H1 (cell line): ENCODE data around the gene CDYL2. TPM values are rescaled to one million over a fixed set of nuclear protein-coding genes. Genes with fewer than 3 reads are reported as not detected.
A peak's percentile ranks its signal among the peaks of the same experiment; 100 is the strongest.

ENCODE experiments used
- CTCF ChIA-PET: fragments of 300-600 bp; sonication (Branson Sonifier 250); formaldehyde crosslinking; loops from one replicate; lab custom pipeline; 2021; ENCODE audit not compliant: partially characterized antibody; lab: Charles Lee
- POLR2A ChIA-PET: fragments of 300-600 bp; sonication (Branson Sonifier 250); formaldehyde crosslinking; loops from one replicate; lab custom pipeline; 2021; ENCODE audit warnings: inconsistent platforms; ENCODE audit not compliant: partially characterized antibody; lab: Charles Lee
- DNase-seq, 2 experiments: peaks; one replicate each; pipeline versions ENCODE4 v3.0.0 to v3.0.0-alpha.2; 2010 to 2022; ENCODE audit warnings: low spot score in 2 of 2, low read depth in 1 of 2, mixed read lengths in 1 of 2
- FAIRE-seq: peaks from 2 replicates; lab custom pipeline; 2011; peaks lifted over from hg19 to GRCh38; lab: Jason Lieb, UNC
- H2AFZ ChIP-seq: 2 replicates; pipeline ENCODE4 v1.8.1; 2012; ENCODE audit warnings: low read length, inconsistent platforms
- H2AK5ac ChIP-seq: 2 replicates; pipeline ENCODE4 v1.6.1; 2013; ENCODE audit warnings: low read depth, low read length
- H2BK120ac ChIP-seq: replicated peaks from 2 replicates; pipeline ENCODE3; 2013; ENCODE audit warnings: low read depth, low read length, inconsistent platforms
- H2BK12ac ChIP-seq: 2 replicates; pipeline ENCODE4 v1.6.1; 2013; ENCODE audit warnings: low read depth, low read length
- H2BK15ac ChIP-seq: 2 replicates; pipeline ENCODE4 v1.6.1; 2013; ENCODE audit warnings: low read length
- H2BK20ac ChIP-seq: 2 replicates; pipeline ENCODE4 v1.6.1; 2013; ENCODE audit warnings: low read length
- H2BK5ac ChIP-seq: 2 replicates; pipeline ENCODE4 v1.6.1; 2013; ENCODE audit warnings: low read depth, low read length
- H3K14ac ChIP-seq: 2 replicates; pipeline ENCODE4 v1.6.1; 2013; ENCODE audit warnings: inconsistent platforms; ENCODE audit not compliant: insufficient read length
- H3K18ac ChIP-seq: 2 replicates; pipeline ENCODE4 v1.6.1; 2013; ENCODE audit warnings: low read length; ENCODE audit errors: extremely low read depth
- H3K23ac ChIP-seq: 2 replicates; pipeline ENCODE4 v1.6.1; 2013; ENCODE audit warnings: inconsistent platforms; ENCODE audit not compliant: insufficient read length
- H3K23me2 ChIP-seq: 2 replicates; pipeline ENCODE4 v1.6.1; 2013; ENCODE audit warnings: low read depth, low read length
- H3K27ac ChIP-seq: 2 replicates; pipeline ENCODE4 v1.6.1; 2011; ENCODE audit warnings: low read depth, low read length, inconsistent platforms
- H3K27me3 ChIP-seq, 4 experiments: replicated peaks in 1 of 4; 1 replicate in 1 of 4; 2 replicates in 3 of 4; pipeline versions ENCODE4 v1.6.1 to v1.8.1; 2011 to 2013; ENCODE audit warnings: low read length in 3 of 4, mild to moderate bottlenecking in 3 of 4, inconsistent platforms in 2 of 4, mixed read lengths in 2 of 4, moderate library complexity in 1 of 4; ENCODE audit not compliant: control insufficient read depth in 3 of 4, insufficient read depth in 3 of 4; ENCODE audit errors: extremely low read depth in 1 of 4
- H3K36me3 ChIP-seq, 4 experiments: 2 replicates each; pipeline versions ENCODE4 v1.6.1 to v1.8.1; 2011 to 2013; ENCODE audit warnings: mild to moderate bottlenecking in 4 of 4, low read length in 3 of 4, moderate library complexity in 2 of 4, control low read depth in 1 of 4, inconsistent platforms in 1 of 4; ENCODE audit not compliant: insufficient read depth in 4 of 4, control insufficient read depth in 2 of 4
- H3K4ac ChIP-seq: replicated peaks from 2 replicates; pipeline ENCODE3; 2013; ENCODE audit warnings: low read length, low read depth, mixed read lengths, inconsistent platforms; ENCODE audit not compliant: insufficient read length
- H3K4me1 ChIP-seq, 4 experiments: replicated peaks in 1 of 4; 1 replicate in 1 of 4; 2 replicates in 3 of 4; pipeline versions ENCODE4 v1.6.1 to v1.8.1; 2011 to 2013; ENCODE audit warnings: low read length in 3 of 4, inconsistent platforms in 2 of 4, mixed read lengths in 1 of 4; ENCODE audit not compliant: insufficient read depth in 4 of 4, control insufficient read depth in 3 of 4
- H3K4me2 ChIP-seq, 2 experiments: 2 replicates each; pipeline versions ENCODE4 v1.6.1 to v1.8.1; 2011 to 2013; ENCODE audit warnings: low read depth in 2 of 2, low read length in 2 of 2, control low read depth in 1 of 2, inconsistent platforms in 1 of 2, mild to moderate bottlenecking in 1 of 2; ENCODE audit not compliant: insufficient read depth in 1 of 2
- H3K4me3 ChIP-seq, 4 experiments: fragments of 200-600, 300-600 bp in 1 of 4; sonication (generic), shearing (Covaris generic), sonication (Bioruptor Twin) in 1 of 4; 2 replicates each; pipeline versions ENCODE4 v1.5.1 to v1.8.1; 2011 to 2016; ENCODE audit warnings: low read length in 4 of 4, low read depth in 3 of 4, control low read depth in 2 of 4, inconsistent platforms in 2 of 4, mild to moderate bottlenecking in 2 of 4, mixed read lengths in 1 of 4, moderate library complexity in 1 of 4; ENCODE audit not compliant: insufficient read depth in 2 of 4; ENCODE audit errors: extremely low read depth in 1 of 4
- H3K56ac ChIP-seq: replicated peaks from 2 replicates; pipeline ENCODE3; 2013; ENCODE audit warnings: low read depth, mild to moderate bottlenecking, mixed read lengths, low read length, inconsistent platforms; ENCODE audit not compliant: insufficient read length
- H3K79me1 ChIP-seq: 2 replicates; pipeline ENCODE4 v1.6.1; 2013; ENCODE audit warnings: low read depth, low read length, control low read depth
- H3K79me2 ChIP-seq, 2 experiments: 2 replicates each; pipeline versions ENCODE4 v1.6.1 to v1.8.1; 2012 to 2013; ENCODE audit warnings: low read length in 2 of 2, mild to moderate bottlenecking in 2 of 2, inconsistent platforms in 1 of 2; ENCODE audit not compliant: insufficient read depth in 2 of 2, control insufficient read depth in 1 of 2
- H3K9ac ChIP-seq, 4 experiments: replicated peaks in 1 of 4; 1 replicate in 1 of 4; 2 replicates in 3 of 4; pipeline versions ENCODE4 v1.6.1 to v1.8.1; 2011 to 2013; ENCODE audit warnings: low read depth in 3 of 4, low read length in 3 of 4, control low read depth in 2 of 4, mild to moderate bottlenecking in 2 of 4, moderate library complexity in 2 of 4, inconsistent platforms in 1 of 4; ENCODE audit errors: extremely low read depth in 1 of 4
- H3K9me3 ChIP-seq, 2 experiments: 2 replicates each; pipeline versions ENCODE4 v1.6.1 to v1.8.1; 2012 to 2013; ENCODE audit warnings: mild to moderate bottlenecking in 2 of 2, moderate library complexity in 2 of 2, control low read depth in 1 of 2, inconsistent platforms in 1 of 2, low read depth in 1 of 2, low read length in 1 of 2, mixed read lengths in 1 of 2; ENCODE audit not compliant: insufficient read depth in 2 of 2
- H4K20me1 ChIP-seq, 2 experiments: replicated peaks in 1 of 2; 2 replicates each; pipeline versions ENCODE3 to v1.8.1; 2011 to 2013; ENCODE audit warnings: inconsistent platforms in 2 of 2, low read length in 2 of 2, mild to moderate bottlenecking in 1 of 2; ENCODE audit not compliant: insufficient read depth in 2 of 2, control insufficient read depth in 1 of 2
- H4K5ac ChIP-seq: 2 replicates; pipeline ENCODE4 v1.6.1; 2013; ENCODE audit warnings: low read length, low read depth, mixed read lengths, inconsistent platforms; ENCODE audit not compliant: insufficient read length
- H4K8ac ChIP-seq: 2 replicates; pipeline ENCODE4 v1.8.0; 2013; ENCODE audit warnings: mild to moderate bottlenecking, moderate library complexity, low read length, inconsistent platforms; ENCODE audit not compliant: insufficient read depth; ENCODE audit errors: extremely low read depth
- H4K91ac ChIP-seq: replicated peaks from 2 replicates; pipeline ENCODE3; 2013; ENCODE audit warnings: low read length, mixed read lengths, inconsistent platforms; ENCODE audit not compliant: insufficient read length
- EP300 ChIP-seq, 2 experiments: IDR thresholded peaks; 1 replicate in 1 of 2; 2 replicates in 1 of 2; pipeline ENCODE4 v1.6.1; 2011 to 2012; ENCODE audit warnings: low read depth in 2 of 2, low read length in 2 of 2, mild to moderate bottlenecking in 2 of 2, borderline replicate concordance in 1 of 2, inconsistent platforms in 1 of 2, moderate library complexity in 1 of 2
- SIX5 ChIP-seq: IDR thresholded peaks from 2 replicates; pipeline ENCODE4 v1.6.1; 2011; ENCODE audit warnings: mild to moderate bottlenecking, low read depth, low read length
- WGBS, 2 experiments: shearing (Covaris generic) in 1 of 2; methylation state at CpG; one replicate each; pipeline versions ENCODE4 v1.1.6 to v1.1.7; 2013 to 2015; ENCODE audit warnings: low lambda C conversion rate in 2 of 2, mixed read lengths in 2 of 2, inconsistent platforms in 1 of 2, low coverage in 1 of 2, missing lambda C conversion rate in 1 of 2; ENCODE audit not compliant: insufficient replicate concordance in 2 of 2, insufficient coverage in 1 of 2, insufficient read length in 1 of 2; ENCODE audit errors: extremely low coverage in 1 of 2, missing lambda C conversion rate in 1 of 2; 5-methylcytosine and 5-hydroxymethylcytosine counted together
- polyA plus RNA-seq, 7 experiments: library from polyadenylated mRNA; depleted of rRNA in 3 of 7; stranded (reverse) in 5 of 7; unstranded in 2 of 7; fragments of >200 nt in 5 of 7; fragments of 200-250 nt in 2 of 7; gene quantifications; 1 replicate in 5 of 7; 2 replicates in 1 of 7; 4 replicates in 1 of 7; pipeline versions ENCODE4 v1.2.1 to v1.2.3, GENCODE V29; 2011 to 2013; ENCODE audit warnings: missing spikeins in 2 of 7, mixed read lengths in 2 of 7
- total RNA-seq: library from RNA; stranded (reverse); fragmentation: NEBNext Ultra II Directional; extraction: Animal tissue kit (Norgen Biotek cat#: 25700); gene quantifications from 2 replicates; pipeline ENCODE4 v1.2.1, GENCODE V29; 2021

CDYL2 gene
- total and polyA plus RNA-seq, 2 of the 8 experiments (the other 6 are each of a cell fraction or from before 2014, with no cell fraction given) = 0.33 to 5.3 TPM

GRCh38 chr16:80614908-80615671 is 189.3 kb downstream of the CDYL2 start:
- Histone ChIP-seq H3K4me2 (no peak overlapping the region), H3K27ac (no peak overlapping the region), H2BK12ac (no peak overlapping the region), H2AFZ (no peak overlapping the region), H2BK15ac (no peak overlapping the region), H2BK5ac (no peak overlapping the region), H3K36me3 (no peaks in the 10 kb centered on the region), H2BK120ac (no peak overlapping the region), H3K14ac (no peak overlapping the region), H3K4me1 (no peaks in the 10 kb centered on the region), H2AK5ac (no peak overlapping the region), H3K9me3 (peaks cover 37 to 66% of the 10 kb centered on the region in 2 experiments), H3K23ac (no peak overlapping the region), H2BK20ac (no peak overlapping the region), H3K27me3 (no peaks in the 10 kb centered on the region), H3K23me2 (no peaks in the 10 kb centered on the region), H3K79me1 (no peaks in the 10 kb centered on the region), H3K56ac (no peak overlapping the region), H4K91ac (no peak overlapping the region), H3K9ac (no peak overlapping the region), H4K20me1 (no peaks in the 10 kb centered on the region), H3K79me2 (no peaks in the 10 kb centered on the region), H4K5ac (no peak overlapping the region), H3K18ac (no peak overlapping the region), H3K4ac (no peak overlapping the region), H3K4me3 (no peak overlapping the region), H4K8ac (no peak overlapping the region)
- DNase-seq (peak in 1 of 2 experiments; percentile 10), FAIRE-seq (no peak)
- 91% methylated on average over 12 of the region's 12 CpGs; no CpG with 5 or more reads in 1 of the 2 experiments for WGBS, 2 experiments
- ChIA-PET POLR2A (no interaction called here), CTCF (interaction anchor here (0.5 to 0.6 kb wide), 2 partner anchors 14 to 209 kb away, joined by 3 read pairs; no protein-coding TSS in a partner anchor)
- no peak for TF ChIP-seq SIX5
- TF ChIP-seq EP300 (IDR thresholded peaks at IDR 0.05; ENCODE audit: borderline replicate concordance in 1 of 2, low read depth in 2 of 2, low read length in 2 of 2) = no peak
